ENCODE results near the gene RPUSD3.

The RPUSD3 gene

DNA sequence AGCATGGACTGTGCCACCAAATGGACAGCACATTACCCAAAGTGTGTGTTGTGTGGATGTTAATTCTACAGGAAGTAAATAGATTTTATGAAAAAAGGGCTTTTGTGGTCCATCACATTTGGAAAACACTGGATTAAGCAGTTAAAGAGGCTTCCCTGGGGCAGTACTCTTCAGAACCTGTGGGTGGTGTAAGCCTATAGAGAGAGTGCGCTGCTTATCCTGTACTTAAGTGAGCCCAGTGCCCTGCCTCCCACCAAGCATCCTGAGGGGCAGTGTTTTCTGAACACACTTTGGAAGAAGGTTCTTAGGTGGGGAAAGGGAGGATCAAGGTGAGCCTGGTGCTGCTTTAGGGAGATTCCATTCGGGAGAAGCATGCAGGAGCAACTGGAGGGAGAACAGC lies 22.9 kb downstream of the RPUSD3 start:
- no peak overlapping the region for H2AFZ ChIP-seq (ENCODE audit: low read length)
- no peaks in the 10 kb centered on the region for H3K27me3 ChIP-seq (replicated peaks; ENCODE audit: insufficient read depth, low read length)
- DNase-seq, result no peak
- no peaks in the 10 kb centered on the region for H3K9me2 ChIP-seq (replicated peaks; ENCODE audit: insufficient read depth, low read length)
- H3K9me3 ChIP-seq (replicated peaks; ENCODE audit: insufficient read depth, low read length), result no peaks in the 10 kb centered on the region
- H3K9ac ChIP-seq (ENCODE audit: low read length), result no peak overlapping the region
- H3K36me3 ChIP-seq (replicated peaks; ENCODE audit: insufficient read depth, low read length), result no peaks in the 10 kb centered on the region
- H3K4me3 ChIP-seq (ENCODE audit: low read length), result no peak overlapping the region
- no peaks in the 10 kb centered on the region for H4K20me1 ChIP-seq (ENCODE audit: insufficient read depth, low read length)
- H3K79me2 ChIP-seq (ENCODE audit: low read length), result no peaks in the 10 kb centered on the region
- no peaks in the 10 kb centered on the region for H3K4me1 ChIP-seq (ENCODE audit: low read length)
- H3F3A ChIP-seq (ENCODE audit: insufficient read depth, low read length), result no peaks in the 10 kb centered on the region
- TF ChIP-seq CTCF (IDR thresholded peaks at IDR 0.05; ENCODE audit: low read length) (no peak), EZH2phosphoT487 (IDR thresholded peaks at IDR 0.05; ENCODE audit: low read length) (no peak), EZH2 (optimal IDR thresholded peaks at IDR 0.05; ENCODE audit: low read depth, low read length) (no peak)
- no peak overlapping the region for H3K4me2 ChIP-seq (ENCODE audit: low read depth, low read length)
- H3K27ac ChIP-seq (ENCODE audit: low read length), result no peak overlapping the region

- Histone ChIP-seq H3K9me2 (replicated peaks; ENCODE audit: insufficient read depth, low read length) (no peaks in the 10 kb centered on the region), H2AFZ (ENCODE audit: low read length) (no peak overlapping the region), H4K20me1 (ENCODE audit: insufficient read depth, low read length) (no peaks in the 10 kb centered on the region), H3F3A (ENCODE audit: insufficient read depth, low read length) (no peaks in the 10 kb centered on the region), H3K4me1 (ENCODE audit: low read length) (no peaks in the 10 kb centered on the region), H3K4me2 (ENCODE audit: low read depth, low read length) (no peak overlapping the region), H3K27ac (ENCODE audit: low read length) (no peak overlapping the region), H3K9ac (ENCODE audit: low read length) (no peak overlapping the region), H3K36me3 (replicated peaks; ENCODE audit: insufficient read depth, low read length) (no peaks in the 10 kb centered on the region), H3K9me3 (replicated peaks; ENCODE audit: insufficient read depth, low read length) (no peaks in the 10 kb centered on the region), H3K4me3 (ENCODE audit: low read length) (no peak overlapping the region), H3K79me2 (ENCODE audit: low read length) (no peaks in the 10 kb centered on the region), H3K27me3 (replicated peaks; ENCODE audit: insufficient read depth, low read length) (no peaks in the 10 kb centered on the region)
- TF ChIP-seq EZH2 (optimal IDR thresholded peaks at IDR 0.05; ENCODE audit: low read depth, low read length) (no peak), EZH2phosphoT487 (IDR thresholded peaks at IDR 0.05; ENCODE audit: low read length) (no peak), CTCF (IDR thresholded peaks at IDR 0.05; ENCODE audit: low read length) (no peak)
- no peak for DNase-seq
Observed at GRCh38 chr3:9820543-9820942, 23.3 kb downstream of the RPUSD3 start.

DNA sequence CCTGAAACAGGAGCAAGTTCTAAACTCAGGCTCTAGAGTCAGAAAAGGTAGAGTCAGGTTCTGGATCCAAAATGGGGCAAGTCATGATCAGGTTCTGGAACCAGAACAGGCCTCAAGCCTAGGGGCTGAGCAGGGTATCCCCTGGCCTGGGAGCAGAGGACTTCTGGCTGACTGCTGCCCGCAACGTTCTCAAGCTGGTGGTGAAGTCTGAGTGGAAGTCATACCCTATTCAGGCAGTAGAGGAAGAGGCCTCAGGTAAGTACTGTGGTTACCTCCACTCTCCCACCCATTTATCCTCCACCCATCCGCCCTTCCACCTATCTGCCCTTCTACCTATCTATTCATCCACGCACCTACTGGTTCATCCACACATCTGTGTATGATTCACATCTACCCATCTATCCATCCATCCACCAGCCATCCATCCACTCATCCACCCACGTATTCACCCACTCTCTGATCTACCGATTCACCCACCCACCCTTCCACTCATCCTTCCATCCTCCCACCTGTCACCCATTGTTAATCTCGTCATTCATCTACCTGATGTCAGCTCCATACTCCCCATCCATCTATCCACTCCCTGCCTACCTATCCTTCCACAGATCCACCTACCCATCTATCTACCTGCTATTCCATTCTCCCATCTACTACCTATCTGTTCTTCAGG lies 25.0 kb downstream of the RPUSD3 start:
- no peaks in the 10 kb centered on the region for H3K36me3 ChIP-seq (replicated peaks; ENCODE audit: insufficient read depth, low read length)
- H3K27me3 ChIP-seq (replicated peaks; ENCODE audit: insufficient read depth, low read length), result no peaks in the 10 kb centered on the region
- no peaks in the 10 kb centered on the region for H3K4me1 ChIP-seq (ENCODE audit: low read length)
- no peak for DNase-seq
- H3F3A ChIP-seq (ENCODE audit: insufficient read depth, low read length), result no peaks in the 10 kb centered on the region
- H4K20me1 ChIP-seq (ENCODE audit: insufficient read depth, low read length), result no peaks in the 10 kb centered on the region
- no peak overlapping the region for H2AFZ ChIP-seq (ENCODE audit: low read length)
- H3K9ac ChIP-seq (ENCODE audit: low read length), result no peak overlapping the region
- TF ChIP-seq EZH2 (optimal IDR thresholded peaks at IDR 0.05; ENCODE audit: low read depth, low read length), result no peak
- TF ChIP-seq EZH2phosphoT487 (IDR thresholded peaks at IDR 0.05; ENCODE audit: low read length), result no peak
- no peak for TF ChIP-seq CTCF (IDR thresholded peaks at IDR 0.05; ENCODE audit: low read length)
- no peaks in the 10 kb centered on the region for H3K9me3 ChIP-seq (replicated peaks; ENCODE audit: insufficient read depth, low read length)
- H3K4me2 ChIP-seq (ENCODE audit: low read depth, low read length), result no peak overlapping the region
- no peak overlapping the region for H3K27ac ChIP-seq (ENCODE audit: low read length)
- no peak overlapping the region for H3K4me3 ChIP-seq (ENCODE audit: low read length)
- H3K79me2 ChIP-seq (ENCODE audit: low read length), result no peaks in the 10 kb centered on the region
- no peaks in the 10 kb centered on the region for H3K9me2 ChIP-seq (replicated peaks; ENCODE audit: insufficient read depth, low read length)

Measured in MM.1S (cell line).